Astrocyte of the cerebellum (primary cell): ENCODE data around the gene FANCG.
A peak's percentile ranks its signal among the peaks of the same experiment; 100 is the strongest.

Experiments
- DNase-seq: peaks from one replicate; pipeline ENCODE4 v3.0.0-alpha.2; 2011; ENCODE audit warnings: low read depth
- H3K4me3 ChIP-seq: 2 replicates; pipeline ENCODE4 v1.5.1; 2011; ENCODE audit warnings: mild to moderate bottlenecking, low read depth, low read length, moderate library complexity
- in situ Hi-C: cut with HindIII; loops from 2 replicates; pipeline ENCODE4 v1.10.0; 2017; ENCODE audit warnings: low sequenced_read_pairs
- TF ChIP-seq, protein P1 (sequence below): IDR thresholded peaks from 2 replicates; pipeline ENCODE4 v1.5.1; 2012; ENCODE audit warnings: low read length, low read depth, moderate library complexity, mild to moderate bottlenecking; ENCODE audit errors: missing control alignments

The FANCG gene

DNA sequence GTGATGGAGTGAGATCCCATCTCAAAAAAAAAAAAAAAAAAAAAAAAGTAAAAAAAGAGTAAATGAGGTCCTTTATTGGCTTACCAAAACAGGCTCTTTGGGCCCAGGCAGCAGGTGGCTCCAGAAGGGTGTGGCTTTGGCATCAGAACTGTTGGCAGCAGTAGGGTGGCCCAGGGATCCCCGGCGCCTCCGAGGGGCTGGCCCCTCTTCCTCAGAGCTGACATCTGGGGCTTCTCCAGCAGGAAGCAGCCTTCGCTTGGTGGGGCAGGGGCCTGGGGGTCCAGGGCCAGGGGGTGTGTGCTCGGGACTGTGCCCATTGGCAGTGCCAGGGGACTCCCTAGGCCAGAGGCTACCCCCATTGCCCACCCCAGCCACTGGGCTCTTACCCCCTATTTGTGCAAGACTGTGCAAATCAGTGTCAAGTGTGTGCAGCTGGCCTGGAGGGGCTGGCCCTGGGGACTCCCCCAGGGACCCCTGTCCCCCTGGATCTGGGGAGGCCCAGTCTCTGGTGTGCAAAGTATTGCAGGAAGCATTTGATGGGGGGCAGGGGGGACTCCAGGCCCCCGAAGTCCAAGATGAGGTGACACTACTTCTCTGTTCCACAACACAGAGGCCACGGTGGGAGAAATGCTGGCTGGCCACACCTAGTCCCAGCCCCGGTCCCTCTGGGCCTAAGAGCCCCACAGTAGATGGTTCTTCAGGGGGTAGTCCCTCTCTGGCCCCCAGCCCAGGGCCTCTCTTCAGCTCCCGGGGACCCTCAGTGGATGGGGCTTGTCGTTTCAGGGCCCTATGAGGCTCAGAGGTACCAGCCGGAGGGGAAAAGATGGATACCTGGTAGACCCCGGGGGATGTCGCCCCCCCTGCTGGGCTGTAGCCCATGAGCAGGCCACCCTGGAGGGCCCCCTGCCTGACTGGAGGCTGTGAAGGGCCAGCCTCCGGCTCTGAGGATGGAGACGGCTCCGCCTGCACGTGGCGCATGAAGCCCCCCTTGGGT, 27.9 kb upstream of the FANCG start:
- TF ChIP-seq, protein P1, sequence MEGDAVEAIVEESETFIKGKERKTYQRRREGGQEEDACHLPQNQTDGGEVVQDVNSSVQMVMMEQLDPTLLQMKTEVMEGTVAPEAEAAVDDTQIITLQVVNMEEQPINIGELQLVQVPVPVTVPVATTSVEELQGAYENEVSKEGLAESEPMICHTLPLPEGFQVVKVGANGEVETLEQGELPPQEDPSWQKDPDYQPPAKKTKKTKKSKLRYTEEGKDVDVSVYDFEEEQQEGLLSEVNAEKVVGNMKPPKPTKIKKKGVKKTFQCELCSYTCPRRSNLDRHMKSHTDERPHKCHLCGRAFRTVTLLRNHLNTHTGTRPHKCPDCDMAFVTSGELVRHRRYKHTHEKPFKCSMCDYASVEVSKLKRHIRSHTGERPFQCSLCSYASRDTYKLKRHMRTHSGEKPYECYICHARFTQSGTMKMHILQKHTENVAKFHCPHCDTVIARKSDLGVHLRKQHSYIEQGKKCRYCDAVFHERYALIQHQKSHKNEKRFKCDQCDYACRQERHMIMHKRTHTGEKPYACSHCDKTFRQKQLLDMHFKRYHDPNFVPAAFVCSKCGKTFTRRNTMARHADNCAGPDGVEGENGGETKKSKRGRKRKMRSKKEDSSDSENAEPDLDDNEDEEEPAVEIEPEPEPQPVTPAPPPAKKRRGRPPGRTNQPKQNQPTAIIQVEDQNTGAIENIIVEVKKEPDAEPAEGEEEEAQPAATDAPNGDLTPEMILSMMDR, result no peak
- in situ Hi-C loops, result no loop called here
- no peak for DNase-seq
- no peak overlapping the region for H3K4me3 ChIP-seq

DNA sequence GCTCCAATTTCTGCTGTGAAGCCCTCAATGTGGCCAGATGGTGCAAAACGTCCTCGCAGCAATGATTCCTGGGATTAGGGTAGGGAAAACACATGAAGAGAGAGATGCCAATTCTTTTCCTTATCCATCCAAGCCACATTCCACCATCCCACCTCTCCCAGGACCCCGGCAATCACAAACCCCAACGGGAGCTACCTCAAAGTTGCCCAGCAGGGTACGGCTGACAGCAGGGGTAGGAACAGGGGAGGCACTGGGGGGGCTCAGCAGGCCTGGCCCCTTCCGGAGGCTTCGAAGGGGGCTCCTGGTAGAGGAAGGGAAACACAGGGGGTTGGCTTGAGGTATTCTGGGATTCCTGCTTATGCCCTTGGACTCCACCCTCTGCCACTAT, 26.6 kb upstream of the FANCG start:
- in situ Hi-C loops, result no loop called here
- H3K4me3 ChIP-seq, result no peak overlapping the region
- DNase-seq, result no peak
- TF ChIP-seq, protein P1, result no peak

DNA sequence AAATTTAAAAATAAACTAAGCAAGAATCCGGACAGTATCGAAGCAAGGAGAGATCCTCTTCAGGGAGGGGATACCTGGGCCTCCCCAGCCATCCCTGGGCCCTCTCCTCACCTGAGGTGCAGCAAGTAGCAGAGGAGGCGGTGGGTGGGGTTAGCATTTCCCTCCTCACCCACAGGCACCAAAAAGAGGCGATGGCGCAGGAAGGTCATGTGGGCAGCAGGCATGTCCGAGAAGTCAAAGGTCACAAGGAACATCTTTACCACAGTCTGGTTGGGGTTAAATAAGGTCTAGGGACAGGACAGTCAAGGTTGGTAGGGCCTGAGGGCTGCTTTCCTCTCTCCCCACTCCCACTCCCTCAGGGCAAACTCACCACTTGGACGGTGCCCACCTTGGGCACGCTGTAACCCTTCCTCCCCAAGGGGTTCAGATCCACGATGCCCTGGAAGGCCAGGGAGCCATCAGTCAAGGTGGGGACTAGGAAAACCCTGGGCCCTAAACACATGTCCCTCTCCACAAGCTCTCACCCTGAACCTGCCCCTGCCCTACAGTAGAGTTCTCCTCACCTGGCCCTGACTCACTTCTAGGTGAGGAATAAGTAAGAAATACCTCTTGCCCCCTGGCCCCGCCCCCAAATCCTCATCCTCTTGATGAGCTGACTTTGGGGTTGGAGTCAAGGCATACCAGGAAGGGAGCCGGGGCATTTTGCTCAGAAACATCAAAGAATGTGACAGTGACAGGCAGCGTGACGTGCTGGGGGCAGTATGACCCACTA, 26.0 kb upstream of the FANCG start:
- H3K4me3 ChIP-seq, result no peak overlapping the region
- in situ Hi-C loops, result no loop called here
- DNase-seq, result no peak
- TF ChIP-seq, protein P1, result no peak

DNA sequence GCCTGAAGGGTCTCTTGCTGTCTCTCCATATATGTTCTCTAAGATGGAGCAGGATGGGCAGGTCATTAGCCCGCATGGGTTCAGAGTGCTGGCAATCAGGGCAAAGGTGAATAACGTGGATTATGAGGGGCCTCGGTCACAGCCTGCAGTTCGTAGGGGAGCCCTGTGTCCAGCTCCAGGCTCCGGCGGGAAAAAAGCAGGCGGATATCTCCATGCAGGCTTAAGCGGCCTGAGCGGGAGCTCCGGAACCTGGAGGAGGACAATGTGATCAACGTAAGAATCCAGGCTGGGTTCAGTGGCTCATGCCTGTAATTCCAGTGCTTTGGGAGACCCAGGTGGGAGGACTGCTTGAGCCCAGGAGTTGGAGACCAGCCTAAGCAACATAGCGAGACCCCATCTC, 25.4 kb upstream of the FANCG start:
- in situ Hi-C loops, result no loop called here
- H3K4me3 ChIP-seq, result no peak overlapping the region
- DNase-seq, result no peak
- TF ChIP-seq, protein P1, result no peak

DNA sequence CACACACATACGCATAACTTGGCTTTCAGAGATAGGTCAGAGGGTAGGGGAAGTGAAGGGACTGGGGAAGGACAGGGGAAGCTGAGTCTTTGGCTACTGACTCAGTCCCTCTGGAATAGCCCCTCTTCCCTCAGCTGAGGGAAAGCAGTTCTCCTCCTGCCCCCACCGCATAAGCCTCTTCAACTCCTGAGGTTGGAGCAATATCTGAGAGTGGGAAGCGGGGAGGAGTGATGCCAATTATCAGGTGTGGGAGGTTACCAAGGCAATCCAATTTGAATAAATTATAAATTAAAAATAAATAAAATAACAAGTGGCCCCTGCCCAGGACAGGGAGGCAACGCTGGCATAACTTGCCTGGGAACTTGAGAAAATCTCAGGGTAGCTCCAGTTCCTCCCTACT, 24.8 kb upstream of the FANCG start:
- TF ChIP-seq, protein P1, result no peak
- in situ Hi-C loops, result no loop called here
- no peak overlapping the region for H3K4me3 ChIP-seq
- no peak for DNase-seq

DNA sequence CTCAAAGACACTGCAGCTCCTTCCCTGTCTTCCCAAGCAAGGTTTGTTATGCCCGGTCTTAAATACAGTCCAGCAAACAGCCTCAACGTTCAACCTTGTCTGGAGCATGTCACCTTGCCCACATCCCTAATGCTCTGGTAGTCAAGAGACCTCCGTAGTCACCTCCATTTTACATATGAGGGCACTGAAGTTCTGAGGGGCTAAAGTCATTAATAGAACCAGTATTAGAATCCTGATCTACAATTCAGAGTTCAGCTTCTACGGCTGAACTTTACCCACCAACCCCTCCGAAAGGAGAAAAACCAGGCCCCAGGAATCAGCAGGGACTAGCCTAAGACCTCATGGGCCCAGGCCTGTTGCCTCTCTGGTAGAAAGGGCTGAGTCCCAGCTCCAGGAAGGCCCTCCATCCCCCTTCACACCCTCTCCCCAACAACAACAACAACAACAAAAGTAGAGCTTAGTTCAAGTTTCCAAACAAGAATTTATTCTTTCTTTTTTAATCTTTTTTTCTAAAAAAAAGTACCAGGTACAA, 24.0 kb upstream of the FANCG start:
- H3K4me3 ChIP-seq, result peak overlapping the region; percentile 76
- in situ Hi-C loops, result no loop called here
- TF ChIP-seq, protein P1, result no peak
- DNase-seq, result no peak
